Parathyroid adenoma (tissue), 2 donors: ENCODE results near the gene FXYD5.

Experiments
- H2AFZ ChIP-seq: fragments of 300-600 bp; sonication (generic); one replicate; pipeline ENCODE4 v1.7.0; 2017; ENCODE audit warnings: antibody characterized with exemption, mild to moderate bottlenecking
- H3K27ac ChIP-seq: fragments of 300-600 bp; sonication (generic); one replicate; pipeline ENCODE4 v1.7.0; 2017
- H3K27me3 ChIP-seq: fragments of 300-600 bp; sonication (generic); one replicate; pipeline ENCODE4 v1.7.0; 2017; ENCODE audit warnings: low read length; ENCODE audit not compliant: control insufficient read depth, insufficient read depth
- H3K36me3 ChIP-seq: fragments of 300-600 bp; sonication (generic); one replicate; pipeline ENCODE4 v1.7.0; 2017; ENCODE audit warnings: low read length; ENCODE audit not compliant: control insufficient read depth, insufficient read depth
- H3K4me1 ChIP-seq: fragments of 300-600 bp; sonication (generic); one replicate; pipeline ENCODE4 v1.7.0; 2017; ENCODE audit warnings: control low read depth
- H3K4me2 ChIP-seq: fragments of 300-600 bp; sonication (generic); one replicate; pipeline ENCODE4 v1.7.0; 2017; ENCODE audit warnings: low read length
- H3K4me3 ChIP-seq: fragments of 300-600 bp; sonication (generic); one replicate; pipeline ENCODE4 v1.7.0; 2017; ENCODE audit warnings: low read depth, low read length
- H3K79me2 ChIP-seq: fragments of 300-600 bp; sonication (generic); one replicate; pipeline ENCODE4 v1.7.0; 2017; ENCODE audit warnings: control low read depth
- H3K9ac ChIP-seq: fragments of 300-600 bp; sonication (generic); one replicate; pipeline ENCODE4 v1.7.0; 2017; ENCODE audit warnings: mild to moderate bottlenecking
- H3K9me3 ChIP-seq: fragments of 300-600 bp; sonication (generic); one replicate; pipeline ENCODE4 v1.7.0; 2017; ENCODE audit warnings: low read length; ENCODE audit not compliant: control insufficient read depth
- TF ChIP-seq, protein P1 (sequence below): fragments of 300-600 bp; sonication (generic); IDR thresholded peaks from one replicate; pipeline ENCODE4 v1.7.0; 2017; ENCODE audit warnings: antibody characterized with exemption, mild to moderate bottlenecking
- donor health status: primary hyperparathyroidism.

FXYD5 gene

DNA sequence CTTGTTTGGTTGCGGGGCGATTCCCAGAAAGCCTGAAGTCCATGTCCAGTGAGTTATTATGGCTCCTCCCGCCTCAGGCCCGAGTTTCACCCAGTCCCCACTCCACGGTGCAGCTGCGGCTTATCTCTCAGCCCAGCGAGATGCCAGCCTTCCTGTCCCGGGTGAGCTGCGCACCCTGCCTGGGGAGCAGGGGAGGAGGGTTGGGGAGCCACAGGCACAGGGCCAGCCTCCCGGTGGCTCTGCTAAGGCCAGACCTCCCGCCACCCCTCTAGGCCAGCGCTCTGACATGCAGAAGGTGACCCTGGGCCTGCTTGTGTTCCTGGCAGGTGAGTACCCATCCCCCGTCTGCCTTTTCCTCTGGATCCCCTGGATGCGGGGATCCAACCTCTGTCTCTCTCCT is 35.4 kb upstream of the FXYD5 start:
- TF ChIP-seq, protein P1, sequence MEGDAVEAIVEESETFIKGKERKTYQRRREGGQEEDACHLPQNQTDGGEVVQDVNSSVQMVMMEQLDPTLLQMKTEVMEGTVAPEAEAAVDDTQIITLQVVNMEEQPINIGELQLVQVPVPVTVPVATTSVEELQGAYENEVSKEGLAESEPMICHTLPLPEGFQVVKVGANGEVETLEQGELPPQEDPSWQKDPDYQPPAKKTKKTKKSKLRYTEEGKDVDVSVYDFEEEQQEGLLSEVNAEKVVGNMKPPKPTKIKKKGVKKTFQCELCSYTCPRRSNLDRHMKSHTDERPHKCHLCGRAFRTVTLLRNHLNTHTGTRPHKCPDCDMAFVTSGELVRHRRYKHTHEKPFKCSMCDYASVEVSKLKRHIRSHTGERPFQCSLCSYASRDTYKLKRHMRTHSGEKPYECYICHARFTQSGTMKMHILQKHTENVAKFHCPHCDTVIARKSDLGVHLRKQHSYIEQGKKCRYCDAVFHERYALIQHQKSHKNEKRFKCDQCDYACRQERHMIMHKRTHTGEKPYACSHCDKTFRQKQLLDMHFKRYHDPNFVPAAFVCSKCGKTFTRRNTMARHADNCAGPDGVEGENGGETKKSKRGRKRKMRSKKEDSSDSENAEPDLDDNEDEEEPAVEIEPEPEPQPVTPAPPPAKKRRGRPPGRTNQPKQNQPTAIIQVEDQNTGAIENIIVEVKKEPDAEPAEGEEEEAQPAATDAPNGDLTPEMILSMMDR: no peak
- H3K4me1 ChIP-seq: peaks cover 4% of the 10 kb centered on the region
- no peak overlapping the region for H3K4me2 ChIP-seq
- H3K36me3 ChIP-seq: no peaks in the 10 kb centered on the region
- H3K27me3 ChIP-seq: no peaks in the 10 kb centered on the region
- H3K9me3 ChIP-seq: no peaks in the 10 kb centered on the region
- no peak overlapping the region for H3K27ac ChIP-seq
- no peak overlapping the region for H3K4me3 ChIP-seq
- H2AFZ ChIP-seq: no peak overlapping the region
- no peak overlapping the region for H3K9ac ChIP-seq
- no peaks in the 10 kb centered on the region for H3K79me2 ChIP-seq

DNA sequence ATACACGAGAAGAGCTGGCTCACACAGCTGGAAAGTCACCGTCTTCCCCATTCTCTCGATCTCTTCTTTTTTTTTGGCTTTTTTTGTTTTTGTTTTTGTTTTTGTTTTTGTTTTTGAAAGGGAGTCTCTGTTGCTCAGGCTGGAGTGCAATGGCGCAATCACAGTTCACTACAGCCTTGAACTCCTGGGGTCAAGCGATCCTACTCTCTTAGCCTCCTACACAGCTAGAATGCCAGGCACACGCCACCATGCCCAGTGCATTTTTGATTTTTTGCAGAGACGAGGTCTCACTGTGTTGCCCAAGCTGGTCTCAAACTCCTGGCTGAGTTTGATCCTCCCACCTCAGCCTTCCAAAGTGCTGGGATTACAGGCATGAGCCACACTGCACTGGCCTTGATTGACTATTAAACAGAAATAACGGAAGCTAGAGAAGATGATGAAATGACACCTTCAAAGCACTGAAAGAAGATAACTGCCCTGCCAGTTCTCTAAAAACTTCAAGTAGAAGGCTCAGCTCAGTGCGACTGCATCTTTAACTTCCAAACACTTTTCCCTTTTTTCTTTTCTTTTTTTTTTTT is 34.9 kb upstream of the FXYD5 start:
- no peaks in the 10 kb centered on the region for H3K9me3 ChIP-seq
- H3K36me3 ChIP-seq: no peaks in the 10 kb centered on the region
- no peak overlapping the region for H3K4me2 ChIP-seq
- H3K4me1 ChIP-seq: peaks cover 7% of the 10 kb centered on the region
- no peak overlapping the region for H3K9ac ChIP-seq
- H3K4me3 ChIP-seq: no peak overlapping the region
- no peaks in the 10 kb centered on the region for H3K79me2 ChIP-seq
- TF ChIP-seq, protein P1: no peak
- H3K27ac ChIP-seq: no peak overlapping the region
- no peaks in the 10 kb centered on the region for H3K27me3 ChIP-seq
- H2AFZ ChIP-seq: no peak overlapping the region

DNA sequence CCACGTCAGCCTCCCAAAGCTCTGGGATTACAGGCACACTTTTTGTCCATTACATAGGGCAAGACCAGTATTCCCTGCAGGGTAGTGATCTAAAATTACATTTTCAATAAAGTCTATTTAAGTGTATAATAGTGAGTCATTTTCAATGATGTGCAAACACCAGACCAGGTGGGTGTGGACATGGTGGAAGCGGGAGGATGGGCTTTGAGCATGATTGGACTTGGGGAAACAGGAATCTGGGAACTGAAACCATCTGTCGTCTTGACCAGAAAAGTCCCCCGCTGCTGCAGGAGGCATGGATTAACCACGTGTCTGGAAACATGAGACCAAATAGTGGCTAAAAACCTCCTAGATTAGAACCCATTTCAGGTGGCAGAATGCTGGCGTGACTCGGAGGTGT is 34.0 kb upstream of the FXYD5 start:
- no peaks in the 10 kb centered on the region for H3K9me3 ChIP-seq
- no peak overlapping the region for H3K27ac ChIP-seq
- H3K27me3 ChIP-seq: no peaks in the 10 kb centered on the region
- no peak overlapping the region for H3K4me3 ChIP-seq
- TF ChIP-seq, protein P1: no peak
- no peaks in the 10 kb centered on the region for H3K79me2 ChIP-seq
- peaks cover 10% of the 10 kb centered on the region for H3K4me1 ChIP-seq
- no peaks in the 10 kb centered on the region for H3K36me3 ChIP-seq
- H3K4me2 ChIP-seq: no peak overlapping the region
- H2AFZ ChIP-seq: no peak overlapping the region
- H3K9ac ChIP-seq: no peak overlapping the region

DNA sequence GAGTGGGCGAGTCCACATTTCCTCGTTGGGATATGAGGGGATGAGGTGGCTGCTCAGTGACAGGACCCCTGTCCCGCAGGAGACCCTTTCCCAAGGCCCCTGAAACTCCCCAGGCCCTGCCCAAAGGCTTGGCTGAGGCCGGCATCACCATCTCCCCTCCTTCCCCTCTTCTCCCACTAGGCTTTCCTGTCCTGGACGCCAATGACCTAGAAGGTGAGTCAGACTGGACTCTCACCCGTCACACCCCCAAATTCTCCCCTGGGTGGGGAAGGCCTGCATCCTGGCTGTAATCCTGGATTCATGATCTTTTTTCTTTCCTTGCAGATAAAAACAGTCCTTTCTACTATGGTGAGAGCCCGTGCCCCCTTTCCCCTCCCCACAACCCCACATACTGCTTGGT is 33.6 kb upstream of the FXYD5 start:
- H3K4me1 ChIP-seq: peaks cover 10% of the 10 kb centered on the region
- H3K27me3 ChIP-seq: no peaks in the 10 kb centered on the region
- no peak overlapping the region for H3K4me2 ChIP-seq
- no peaks in the 10 kb centered on the region for H3K9me3 ChIP-seq
- H2AFZ ChIP-seq: no peak overlapping the region
- no peaks in the 10 kb centered on the region for H3K36me3 ChIP-seq
- H3K9ac ChIP-seq: no peak overlapping the region
- TF ChIP-seq, protein P1: no peak
- H3K27ac ChIP-seq: no peak overlapping the region
- no peak overlapping the region for H3K4me3 ChIP-seq
- no peaks in the 10 kb centered on the region for H3K79me2 ChIP-seq
